HCT116 (cell line): ENCODE data around the gene INF2. TPM values are rescaled to one million over a fixed set of nuclear protein-coding genes. Genes with fewer than 3 reads are reported as not detected.
A peak's percentile ranks its signal among the peaks of the same experiment; 100 is the strongest.

Experiments used
- ATAC-seq: fragments of 200-7000 bp; cut with Tn5 transposase; 2 replicates; pipeline ENCODE4 v1.9.1; 2020; ENCODE audit warnings: mild to moderate bottlenecking, moderate library complexity
- BruUV-seq: library from RNA; stranded (reverse); fragments of 400-500 nt; replicated peaks from 2 replicates; lab custom pipeline; 2021; lab: Mats Ljungman, UMichigan
- CTCF ChIA-PET: fragments of 300-600 bp; sonication (Branson Sonifier 250); formaldehyde crosslinking; loops from one replicate; lab custom pipeline; 2021; ENCODE audit warnings: antibody characterized with exemption; lab: Charles Lee
- POLR2A ChIA-PET: fragments of 300-600, 350-600 bp; sonication (Branson Sonifier 250); formaldehyde crosslinking; loops from one replicate; lab custom pipeline; 2021; ENCODE audit warnings: antibody characterized with exemption; lab: Charles Lee
- RAD21 ChIA-PET, 2 experiments: fragments of 300-600 bp; sonication (Branson Sonifier 250); formaldehyde crosslinking; loops; one replicate each; lab custom pipeline; 2023; ENCODE audit warnings: low total read pairs in 2 of 2; ENCODE audit not compliant: uncharacterized antibody in 2 of 2, unreplicated experiment in 2 of 2, low non-redundant PET in 1 of 2; lab: Charles Lee
- DNase-seq: peaks from one replicate; pipeline ENCODE4 v3.0.0-alpha.2; 2010; ENCODE audit warnings: low read depth, low spot score
- H2AFZ ChIP-seq: fragments of 200-600 bp; shearing (Covaris generic), sonication (generic); 2 replicates; pipeline ENCODE4 v1.6.1; 2017; ENCODE audit warnings: low read depth, mixed run types, mixed read lengths, antibody characterized with exemption, low read length; ENCODE audit not compliant: poor library complexity, severe bottlenecking
- H3K27ac ChIP-seq: 2 replicates; pipeline ENCODE4 v1.5.1; 2012; ENCODE audit warnings: low read depth, low read length
- H3K27me3 ChIP-seq: fragments of 200-600 bp; sonication (generic); 2 replicates; pipeline ENCODE4 v1.6.1; 2016; ENCODE audit warnings: mixed run types, low read length, mixed read lengths; ENCODE audit not compliant: insufficient read depth
- H3K36me3 ChIP-seq, 2 experiments: fragments of 200-500 bp in 1 of 2; fragments of 200-600 bp in 1 of 2; sonication (Bioruptor generic) in 1 of 2; sonication (generic) in 1 of 2; 2 replicates each; pipeline versions ENCODE4 v1.5.1 to v1.6.1; 2014 to 2016; ENCODE audit warnings: low read length in 2 of 2, inconsistent platforms in 1 of 2, mixed read lengths in 1 of 2, mixed run types in 1 of 2; ENCODE audit not compliant: insufficient read depth in 2 of 2, control insufficient read depth in 1 of 2
- H3K4me1 ChIP-seq, 2 experiments: fragments of 200-600 bp in 1 of 2; sonication (generic) in 1 of 2; 2 replicates each; pipeline versions ENCODE4 v1.5.1 to v1.6.1; 2012 to 2017; ENCODE audit warnings: low read length in 2 of 2, inconsistent platforms in 1 of 2, mild to moderate bottlenecking in 1 of 2, mixed read lengths in 1 of 2, mixed run types in 1 of 2, moderate library complexity in 1 of 2; ENCODE audit not compliant: insufficient read depth in 2 of 2, control insufficient read depth in 1 of 2
- H3K4me2 ChIP-seq: fragments of 200-600 bp; sonication (generic); 2 replicates; pipeline ENCODE4 v1.6.1; 2017; ENCODE audit warnings: mixed run types, low read length, mixed read lengths
- H3K4me3 ChIP-seq, 2 experiments: fragments of 200-600 bp in 1 of 2; sonication (generic) in 1 of 2; replicated peaks in 1 of 2; 2 replicates each; pipeline ENCODE4 v1.5.1; 2011 to 2016; ENCODE audit warnings: low read length in 2 of 2, control low read depth in 1 of 2, low read depth in 1 of 2, mild to moderate bottlenecking in 1 of 2, mixed read lengths in 1 of 2, mixed run types in 1 of 2
- H3K79me2 ChIP-seq: fragments of 200-600 bp; sonication (generic); 2 replicates; pipeline ENCODE4 v1.6.1; 2017; ENCODE audit warnings: mild to moderate bottlenecking, mixed run types, low read length, moderate library complexity, mixed read lengths; ENCODE audit not compliant: insufficient read depth
- H3K9ac ChIP-seq: fragments of 200-600 bp; sonication (generic); 2 replicates; pipeline ENCODE4 v1.6.1; 2016; ENCODE audit warnings: low read length, mixed read lengths
- H3K9me2 ChIP-seq: fragments of 200-600 bp; sonication (generic), shearing (Covaris generic); 2 replicates; pipeline ENCODE4 v1.6.1; 2017; ENCODE audit warnings: mixed run types, mild to moderate bottlenecking, moderate library complexity; ENCODE audit not compliant: insufficient read depth
- H3K9me3 ChIP-seq, 2 experiments: fragments of 200-500 bp in 1 of 2; fragments of 200-600 bp in 1 of 2; sonication (Bioruptor generic) in 1 of 2; sonication (generic) in 1 of 2; 2 replicates each; pipeline ENCODE4 v1.6.1; 2014 to 2017; ENCODE audit warnings: low read length in 2 of 2, mixed read lengths in 2 of 2, inconsistent platforms in 1 of 2, low read depth in 1 of 2, mild to moderate bottlenecking in 1 of 2, mixed run types in 1 of 2, moderate library complexity in 1 of 2; ENCODE audit not compliant: control insufficient read depth in 1 of 2, insufficient read depth in 1 of 2
- H4K20me1 ChIP-seq: fragments of 200-600 bp; sonication (generic), shearing (Covaris generic); 2 replicates; pipeline ENCODE4 v1.6.1; 2017; ENCODE audit warnings: mixed run types, mild to moderate bottlenecking, moderate library complexity; ENCODE audit not compliant: insufficient read depth
- EZH2 ChIP-seq: fragments of 200-600 bp; sonication (generic); IDR thresholded peaks from 2 replicates; pipeline ENCODE4 v1.6.1; 2017; ENCODE audit warnings: antibody characterized with exemption, mixed run types
- EZH2phosphoT487 ChIP-seq: fragments of 200-600 bp; IDR thresholded peaks from 2 replicates; pipeline ENCODE4 v1.6.1; 2018; ENCODE audit warnings: antibody characterized with exemption, borderline replicate concordance
- FOSL1 ChIP-seq: IDR thresholded peaks from 2 replicates; pipeline ENCODE4 v1.6.1; 2012; ENCODE audit warnings: low read depth
- JUND ChIP-seq: IDR thresholded peaks from 2 replicates; pipeline ENCODE4 v1.6.1; 2012
- POLR2AphosphoS5 ChIP-seq: IDR thresholded peaks from 2 replicates; pipeline ENCODE4 v1.6.1; 2011; ENCODE audit warnings: mild to moderate bottlenecking, low read depth, low read length, moderate library complexity
- RAD21 ChIP-seq: IDR thresholded peaks from 2 replicates; pipeline ENCODE4 v1.6.1; 2012; ENCODE audit warnings: low read depth, mild to moderate bottlenecking
- SP1 ChIP-seq: IDR thresholded peaks from 2 replicates; pipeline ENCODE4 v1.6.1; 2012; ENCODE audit warnings: low read depth
- YY1 ChIP-seq: IDR thresholded peaks from 2 replicates; pipeline ENCODE4 v1.6.1; 2011; ENCODE audit warnings: low read length, low read depth, moderate library complexity, mild to moderate bottlenecking; ENCODE audit not compliant: insufficient replicate concordance; ENCODE audit errors: extremely low read depth
- ZNF274 ChIP-seq: fragments of 200-500 bp; sonication (Bioruptor generic); IDR thresholded peaks from 2 replicates; pipeline ENCODE4 v1.6.1; 2014; ENCODE audit warnings: mild to moderate bottlenecking, low read depth, low read length, inconsistent platforms
- intact Hi-C: fragments of 100-400 bp; cut with micrococcal nuclease; formaldehyde crosslinking; loops from 2 replicates; pipeline ENCODE4 v1.10.0; 2022
- total RNA-seq: library from RNA; stranded (reverse); gene quantifications from one replicate; pipeline ENCODE4 v1.2.1, GENCODE V29; 2021; ENCODE audit not compliant: unreplicated experiment
- TF ChIP-seq, protein P1 (sequence below): IDR thresholded peaks from 2 replicates; pipeline ENCODE4 v1.6.1; 2012
- TF ChIP-seq, protein P2 (sequence below): IDR thresholded peaks from 2 replicates; pipeline ENCODE4 v1.6.1; 2011; ENCODE audit warnings: mild to moderate bottlenecking, low read length, moderate library complexity; ENCODE audit not compliant: insufficient replicate concordance; ENCODE audit errors: extremely low read depth
- TF ChIP-seq, protein P3 (sequence below), 3 experiments: fragments of 200-600 bp in 1 of 3; sonication (generic) in 1 of 3; IDR thresholded peaks in 2 of 3; conservative IDR thresholded peaks in 1 of 3; 2 replicates each; pipeline ENCODE4 v1.5.1; 2012 to 2017; ENCODE audit warnings: low read depth in 2 of 3, low read length in 2 of 3, antibody characterized with exemption in 1 of 3, borderline replicate concordance in 1 of 3, control low read depth in 1 of 3, mild to moderate bottlenecking in 1 of 3, mixed read lengths in 1 of 3, mixed run types in 1 of 3, moderate library complexity in 1 of 3; ENCODE audit not compliant: insufficient read depth in 1 of 3

Gene INF2
- total RNA-seq, 1 experiment from 2014 or later = 95.8 TPM

DNA sequence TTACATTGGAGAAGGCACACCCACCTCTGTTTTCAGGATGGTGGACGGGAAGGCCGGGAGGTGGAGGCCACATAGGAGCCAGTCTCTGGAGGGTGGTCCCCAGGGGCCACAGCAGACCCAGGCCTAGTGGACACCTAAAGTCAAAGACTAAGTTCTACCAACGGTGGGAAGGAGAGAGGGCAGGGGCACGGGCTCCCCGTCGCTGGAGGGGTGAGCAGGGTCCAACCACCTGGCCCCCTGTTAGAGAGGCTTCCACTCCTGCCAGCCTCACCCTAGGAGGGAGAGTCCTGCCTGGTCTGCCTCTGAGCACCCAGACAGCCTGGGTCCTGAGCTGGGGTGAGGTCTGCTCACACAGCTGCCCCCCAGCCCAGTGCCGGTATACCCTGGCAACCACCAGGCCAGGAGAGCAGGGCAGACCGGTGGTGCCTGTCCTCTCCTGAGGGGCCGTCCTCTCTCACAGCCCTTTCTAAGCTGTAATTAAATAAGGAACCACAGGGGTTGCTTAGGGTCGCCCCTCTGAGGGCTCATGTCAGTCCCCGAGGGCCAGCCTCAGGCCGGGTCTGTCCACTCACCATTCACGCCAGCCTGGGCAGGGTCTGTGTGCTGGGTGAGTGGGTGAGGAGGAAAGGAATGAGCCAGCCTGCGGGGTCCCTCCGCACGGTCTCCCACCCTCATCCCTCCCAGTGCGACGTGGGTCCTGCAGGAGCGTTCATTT, 2.3 kb downstream of the INF2 start:
- POLR2A ChIA-PET = interaction anchor here (0.9 kb wide), 1 partner anchor 11 kb away, joined by 4 read pairs; no protein-coding TSS in a partner anchor
- RAD21 ChIA-PET = no interaction called here
- Histone ChIP-seq H2AFZ (no peak overlapping the region), H3K9ac (no peak overlapping the region), H3K4me2 (no peak overlapping the region; the same call in 1 of the 2 replicates), H3K4me3 (peak overlapping the region in 1 of 2 experiments; percentile 72; a peak in 1 of 4 replicates), H3K9me2 (no peaks in the 10 kb centered on the region), H3K27ac (peak overlapping the region; percentile 98; the same call in 1 of the 2 replicates), H3K36me3 (peaks cover 6 to 24% of the 10 kb centered on the region in 2 experiments; a peak in 3 of 4 replicates), H3K27me3 (no peaks in the 10 kb centered on the region), H4K20me1 (no peaks in the 10 kb centered on the region), H3K9me3 (no peaks in the 10 kb centered on the region), H3K79me2 (peaks cover 72% of the 10 kb centered on the region), H3K4me1 (peaks cover 35 to 51% of the 10 kb centered on the region in 2 experiments)
- intact Hi-C loops = no loop called here
- no peak for DNase-seq
- BruUV-seq = no TSS peak
- TF ChIP-seq ZNF274 (no peak), EZH2 (no peak), YY1 (no peak), RAD21 (no peak), FOSL1 (no peak), JUND (no peak)
- no peak for ATAC-seq
- CTCF ChIA-PET = no interaction called here

DNA sequence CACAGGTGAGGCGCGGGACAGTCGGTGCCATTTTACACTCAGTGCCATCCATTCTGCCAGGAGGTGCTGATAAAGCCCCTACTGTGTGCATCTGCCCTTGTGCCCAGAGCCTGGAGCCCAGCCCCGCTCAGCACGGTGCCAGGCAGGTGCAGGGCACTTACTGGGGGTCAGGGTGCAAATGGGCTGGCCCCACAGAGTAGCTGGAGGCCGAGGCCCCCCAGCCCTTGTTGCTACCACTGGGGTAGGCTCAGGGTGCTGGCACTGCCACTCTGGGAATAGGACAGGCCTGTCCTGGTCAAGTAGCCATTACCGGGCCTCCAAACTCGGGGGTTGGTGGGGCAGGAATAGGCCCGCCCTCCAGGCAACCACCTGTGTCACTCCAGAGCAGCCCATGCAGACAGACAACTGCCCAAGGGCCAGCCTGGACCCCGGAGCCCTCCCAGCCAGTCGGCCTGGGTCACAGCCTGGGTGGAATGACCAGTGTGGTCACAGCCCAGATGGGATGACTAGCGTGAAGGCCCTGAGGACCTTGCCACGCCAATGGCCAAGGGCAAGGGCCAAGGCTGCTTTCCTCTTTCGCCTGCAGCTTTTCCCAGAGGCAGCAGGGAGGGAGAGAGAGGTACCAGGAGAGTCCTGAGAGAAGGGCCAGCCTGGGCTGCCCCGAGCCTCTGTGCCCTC, 3.0 kb downstream of the INF2 start:
- H3K9me2 ChIP-seq = no peaks in the 10 kb centered on the region
- H3K4me1 ChIP-seq = peaks cover 29 to 51% of the 10 kb centered on the region in 2 experiments
- peaks cover 8 to 27% of the 10 kb centered on the region in 2 experiments; a peak in 3 of 4 replicates for H3K36me3 ChIP-seq
- no peak for DNase-seq
- H3K79me2 ChIP-seq = peaks cover 79% of the 10 kb centered on the region
- H3K27me3 ChIP-seq = no peaks in the 10 kb centered on the region
- RAD21 ChIA-PET = no interaction called here
- H3K4me2 ChIP-seq = no peak overlapping the region
- H3K27ac ChIP-seq = peak overlapping the region; percentile 98; the same call in 1 of the 2 replicates
- no peaks in the 10 kb centered on the region for H4K20me1 ChIP-seq
- ATAC-seq = no peak
- no peak overlapping the region for H2AFZ ChIP-seq
- H3K4me3 ChIP-seq = no peak overlapping the region
- POLR2A ChIA-PET = no interaction called here
- no peaks in the 10 kb centered on the region for H3K9me3 ChIP-seq
- H3K9ac ChIP-seq = no peak overlapping the region
- intact Hi-C loops = no loop called here
- CTCF ChIA-PET = no interaction called here
- no TSS peak for BruUV-seq
- TF ChIP-seq EZH2 (no peak), EZH2phosphoT487 (no peak), POLR2AphosphoS5 (no peak), SP1 (no peak)
- TF ChIP-seq, protein P1, sequence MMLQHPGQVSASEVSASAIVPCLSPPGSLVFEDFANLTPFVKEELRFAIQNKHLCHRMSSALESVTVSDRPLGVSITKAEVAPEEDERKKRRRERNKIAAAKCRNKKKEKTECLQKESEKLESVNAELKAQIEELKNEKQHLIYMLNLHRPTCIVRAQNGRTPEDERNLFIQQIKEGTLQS = no peak
- TF ChIP-seq, protein P2, sequence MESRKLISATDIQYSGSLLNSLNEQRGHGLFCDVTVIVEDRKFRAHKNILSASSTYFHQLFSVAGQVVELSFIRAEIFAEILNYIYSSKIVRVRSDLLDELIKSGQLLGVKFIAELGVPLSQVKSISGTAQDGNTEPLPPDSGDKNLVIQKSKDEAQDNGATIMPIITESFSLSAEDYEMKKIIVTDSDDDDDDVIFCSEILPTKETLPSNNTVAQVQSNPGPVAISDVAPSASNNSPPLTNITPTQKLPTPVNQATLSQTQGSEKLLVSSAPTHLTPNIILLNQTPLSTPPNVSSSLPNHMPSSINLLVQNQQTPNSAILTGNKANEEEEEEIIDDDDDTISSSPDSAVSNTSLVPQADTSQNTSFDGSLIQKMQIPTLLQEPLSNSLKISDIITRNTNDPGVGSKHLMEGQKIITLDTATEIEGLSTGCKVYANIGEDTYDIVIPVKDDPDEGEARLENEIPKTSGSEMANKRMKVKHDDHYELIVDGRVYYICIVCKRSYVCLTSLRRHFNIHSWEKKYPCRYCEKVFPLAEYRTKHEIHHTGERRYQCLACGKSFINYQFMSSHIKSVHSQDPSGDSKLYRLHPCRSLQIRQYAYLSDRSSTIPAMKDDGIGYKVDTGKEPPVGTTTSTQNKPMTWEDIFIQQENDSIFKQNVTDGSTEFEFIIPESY = no peak
- TF ChIP-seq, protein P3, sequence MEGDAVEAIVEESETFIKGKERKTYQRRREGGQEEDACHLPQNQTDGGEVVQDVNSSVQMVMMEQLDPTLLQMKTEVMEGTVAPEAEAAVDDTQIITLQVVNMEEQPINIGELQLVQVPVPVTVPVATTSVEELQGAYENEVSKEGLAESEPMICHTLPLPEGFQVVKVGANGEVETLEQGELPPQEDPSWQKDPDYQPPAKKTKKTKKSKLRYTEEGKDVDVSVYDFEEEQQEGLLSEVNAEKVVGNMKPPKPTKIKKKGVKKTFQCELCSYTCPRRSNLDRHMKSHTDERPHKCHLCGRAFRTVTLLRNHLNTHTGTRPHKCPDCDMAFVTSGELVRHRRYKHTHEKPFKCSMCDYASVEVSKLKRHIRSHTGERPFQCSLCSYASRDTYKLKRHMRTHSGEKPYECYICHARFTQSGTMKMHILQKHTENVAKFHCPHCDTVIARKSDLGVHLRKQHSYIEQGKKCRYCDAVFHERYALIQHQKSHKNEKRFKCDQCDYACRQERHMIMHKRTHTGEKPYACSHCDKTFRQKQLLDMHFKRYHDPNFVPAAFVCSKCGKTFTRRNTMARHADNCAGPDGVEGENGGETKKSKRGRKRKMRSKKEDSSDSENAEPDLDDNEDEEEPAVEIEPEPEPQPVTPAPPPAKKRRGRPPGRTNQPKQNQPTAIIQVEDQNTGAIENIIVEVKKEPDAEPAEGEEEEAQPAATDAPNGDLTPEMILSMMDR (IDR thresholded peaks at IDR 0.05 in 2 of 3, conservative IDR thresholded peaks at IDR 0.05 in 1 of 3; ENCODE audit: borderline replicate concordance in 1 of 3, insufficient read depth in 1 of 3, low read depth in 2 of 3, low read length in 2 of 3) = no peak
